ENCODE data around the gene AADACL2. TPM values are rescaled to one million over a fixed set of nuclear protein-coding genes. Genes with fewer than 3 reads are reported as not detected.

AADACL2 gene
- total RNA-seq, 2 donors from 2014 or later = not detected

GRCh38 chr3:151792411-151792810 is 58.7 kb downstream of the AADACL2 start:
- intact Hi-C loops (cut with DNase I) = no loop called here
- H3K4me3 ChIP-seq = no peak overlapping the region
- H3K27ac ChIP-seq = peak overlapping the region; percentile 52 to 74 (median 64)
- DNase-seq (peak in 1 of 4 donors; percentile 54), ATAC-seq (peak; percentile 89)
- TF ChIP-seq POLR2A (IDR thresholded peaks at IDR 0.05) (no peak), CTCF (IDR thresholded peaks at IDR 0.05) (no peak)
- 62 to 69% methylated on average over 2 of the region's 2 CpGs for WGBS, 2 donors
- no peaks in the 10 kb centered on the region for H3K36me3 ChIP-seq (replicated peaks in 1 of 2; ENCODE audit: insufficient read depth in 1 of 2, low read depth in 2 of 2)
- no peaks in the 10 kb centered on the region for H3K9me3 ChIP-seq
- H3K27me3 ChIP-seq = no peaks in the 10 kb centered on the region
- peaks cover 46% of the 10 kb centered on the region for H3K4me1 ChIP-seq

GRCh38 chr3:151793636-151794035 is 59.9 kb downstream of the AADACL2 start:
- no peaks in the 10 kb centered on the region for H3K36me3 ChIP-seq (replicated peaks in 1 of 2; ENCODE audit: insufficient read depth in 1 of 2, low read depth in 2 of 2)
- H3K4me3 ChIP-seq = no peak overlapping the region
- no peak for DNase-seq
- ATAC-seq = no peak
- intact Hi-C loops (cut with DNase I) = no loop called here
- H3K4me1 ChIP-seq = peaks cover 42% of the 10 kb centered on the region
- 50 to 66% methylated on average over 2 of the region's 2 CpGs for WGBS, 2 donors
- no peaks in the 10 kb centered on the region for H3K27me3 ChIP-seq
- peak overlapping the region in 3 of 4 donors; percentile 20 to 74 (median 51) for H3K27ac ChIP-seq
- TF ChIP-seq CTCF (IDR thresholded peaks at IDR 0.05) (no peak), POLR2A (IDR thresholded peaks at IDR 0.05) (no peak)
- H3K9me3 ChIP-seq = no peaks in the 10 kb centered on the region

GRCh38 chr3:151794080-151794479 is 60.4 kb downstream of the AADACL2 start:
- Histone ChIP-seq H3K27ac (peak overlapping the region; percentile 20 to 74 (median 52)), H3K9me3 (no peaks in the 10 kb centered on the region), H3K36me3 (replicated peaks in 1 of 2; ENCODE audit: insufficient read depth in 1 of 2, low read depth in 2 of 2) (no peaks in the 10 kb centered on the region), H3K27me3 (no peaks in the 10 kb centered on the region), H3K4me1 (peaks cover 42% of the 10 kb centered on the region), H3K4me3 (no peak overlapping the region)
- no peak for TF ChIP-seq CTCF (IDR thresholded peaks at IDR 0.05)
- TF ChIP-seq POLR2A (IDR thresholded peaks at IDR 0.05) = no peak
- ATAC-seq (peak; percentile 48), DNase-seq (peak in 1 of 4 donors; percentile 32)
- WGBS, 2 donors = 21 to 27% methylated on average over 2 of the region's 2 CpGs
- intact Hi-C loops (cut with DNase I) = no loop called here

GRCh38 chr3:151795276-151795675 is 61.5 kb downstream of the AADACL2 start:
- no peak for DNase-seq
- 92% methylated on average over 4 of the region's 4 CpGs for WGBS, 2 donors
- intact Hi-C loops (cut with DNase I) = no loop called here

More at GRCh38 chr3:151795276-151795675, 61.5 kb downstream of the AADACL2 start:
- peaks cover 35% of the 10 kb centered on the region for H3K4me1 ChIP-seq
- no peaks in the 10 kb centered on the region for H3K9me3 ChIP-seq
- H3K27ac ChIP-seq = no peak overlapping the region
- no peak for ATAC-seq
- H3K27me3 ChIP-seq = no peaks in the 10 kb centered on the region
- H3K4me3 ChIP-seq = peak overlapping the region in 1 of 2 donors; percentile 0
- H3K36me3 ChIP-seq (replicated peaks in 1 of 2; ENCODE audit: insufficient read depth in 1 of 2, low read depth in 2 of 2) = no peaks in the 10 kb centered on the region
- TF ChIP-seq CTCF (IDR thresholded peaks at IDR 0.05) = no peak
- TF ChIP-seq POLR2A (IDR thresholded peaks at IDR 0.05) = no peak

Data from body of pancreas (tissue), 4 donors.